ENCODE results near the gene KIAA1217.

DNA sequence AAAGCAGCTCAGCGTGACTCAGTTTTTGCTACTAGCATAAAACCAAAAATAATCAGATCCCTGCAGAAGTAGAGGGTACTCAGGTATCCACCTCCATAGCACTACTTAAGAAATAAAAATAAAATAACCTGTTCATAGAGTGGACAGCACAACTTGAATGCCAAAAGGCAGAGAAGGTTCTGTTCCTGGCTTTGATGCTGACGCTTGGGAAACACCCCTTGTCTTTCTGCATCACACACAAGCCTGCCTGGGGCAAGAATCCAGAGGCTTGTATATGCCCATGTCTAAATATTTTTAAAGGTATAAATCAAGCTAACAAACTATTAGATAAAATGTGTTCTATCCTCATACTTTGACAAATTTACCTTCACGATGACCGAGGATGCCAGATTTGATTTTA is 207.3 kb downstream of the KIAA1217 start:
- no peak for TF ChIP-seq CTCF (IDR thresholded peaks at IDR 0.05)
- no peak for TF ChIP-seq POLR2A (IDR thresholded peaks at IDR 0.05)

Data from thyroid gland (tissue), 4 donors.